GM18907 (cell line): ENCODE measurements around the gene TEX52.

Experiments
- ATAC-seq: cut with Tn5 transposase; IDR thresholded peaks from one replicate; pipeline ENCODE4 v1.9.1; 2021; ENCODE audit warnings: mild to moderate bottlenecking, moderate library complexity; ENCODE audit not compliant: unreplicated experiment

The TEX52 gene

DNA sequence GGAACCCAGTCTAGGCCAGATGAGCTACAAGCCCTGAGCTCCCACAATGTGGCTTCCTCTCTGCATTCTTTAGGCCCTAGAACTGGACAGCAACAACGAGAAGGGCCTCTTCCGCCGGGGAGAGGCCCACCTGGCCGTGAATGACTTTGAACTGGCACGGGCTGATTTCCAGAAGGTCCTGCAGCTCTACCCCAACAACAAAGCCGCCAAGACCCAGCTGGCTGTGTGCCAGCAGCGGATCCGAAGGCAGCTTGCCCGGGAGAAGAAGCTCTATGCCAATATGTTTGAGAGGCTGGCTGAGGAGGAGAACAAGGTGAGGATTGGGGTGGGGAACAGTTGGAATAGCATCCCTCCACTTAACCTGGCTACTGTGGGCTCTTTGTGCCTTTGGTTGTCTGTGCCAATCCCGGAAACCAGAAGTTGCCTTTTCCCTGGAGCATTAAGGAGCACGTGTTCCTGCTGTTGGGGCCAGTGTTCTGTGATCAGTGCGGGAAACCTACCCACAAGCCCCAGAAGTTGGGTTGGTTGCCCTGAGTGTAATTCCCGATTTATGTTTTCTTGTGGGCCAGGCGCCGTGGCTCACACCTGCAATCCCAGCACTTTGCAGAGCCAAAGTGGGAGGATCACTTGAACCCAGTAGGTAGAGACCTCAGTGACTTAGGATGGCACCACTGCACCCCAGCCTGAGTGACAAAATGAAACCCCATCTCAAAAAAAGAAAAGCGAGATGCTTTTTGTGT is 55.6 kb downstream of the TEX52 start:
- ATAC-seq: no peak

DNA sequence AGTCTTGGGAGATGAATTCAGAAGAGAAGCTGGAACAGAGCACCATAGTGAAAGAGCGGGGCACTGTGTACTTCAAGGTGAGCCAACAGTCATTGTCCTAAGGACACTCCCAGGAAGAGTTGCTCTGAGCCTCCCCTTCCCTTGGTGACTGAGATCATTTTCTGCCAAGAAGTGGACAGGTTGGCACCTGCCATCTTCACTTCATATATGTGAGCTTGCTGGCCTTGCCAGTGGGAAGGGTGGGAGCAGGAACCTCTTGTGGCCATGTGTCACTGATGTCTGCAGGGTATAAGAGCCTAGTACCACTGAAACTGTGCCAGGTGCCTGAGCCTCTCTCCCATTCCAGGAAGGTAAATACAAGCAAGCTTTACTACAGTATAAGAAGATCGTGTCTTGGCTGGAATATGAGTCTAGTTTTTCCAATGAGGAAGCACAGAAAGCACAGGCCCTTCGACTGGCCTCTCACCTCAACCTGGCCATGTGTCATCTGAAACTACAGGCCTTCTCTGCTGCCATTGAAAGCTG is 56.7 kb downstream of the TEX52 start:
- ATAC-seq: no peak
